Peyer's patch (tissue), 4 donors: ENCODE data around the gene WDFY4. TPM values are rescaled to one million over a fixed set of nuclear protein-coding genes. Genes with fewer than 3 reads are reported as not detected.

Source experiments
- DNase-seq, 3 donors: peaks; one replicate each; pipeline ENCODE4 v3.0.0-alpha.2; 2017 to 2019
- H3K27ac ChIP-seq, 4 donors: fragments of 200-600 bp; sonication (generic); one replicate each; pipeline ENCODE4 v1.5.1; 2016 to 2019
- H3K27me3 ChIP-seq, 2 donors: fragments of 200-600 bp; sonication (generic); one replicate each; pipeline ENCODE4 v1.5.1; 2019
- H3K36me3 ChIP-seq, 3 donors: fragments of 200-600 bp; sonication (generic); one replicate each; pipeline ENCODE4 v1.5.1; 2016 to 2019
- H3K4me1 ChIP-seq, 4 donors: fragments of 200-600 bp; sonication (generic); one replicate each; pipeline ENCODE4 v1.5.1; 2016 to 2019
- H3K4me3 ChIP-seq, 4 donors: fragments of 200-600 bp; sonication (generic); 1 replicate in 3 of 4; 2 replicates in 1 of 4; pipeline ENCODE4 v1.5.1; 2016 to 2019; ENCODE audit warnings: mild to moderate bottlenecking in 1 of 4
- H3K9me3 ChIP-seq, 4 donors: fragments of 200-600 bp; sonication (generic); one replicate each; pipeline ENCODE4 v1.5.1; 2016 to 2019; ENCODE audit warnings: mild to moderate bottlenecking in 1 of 4
- POLR2A ChIP-seq, 2 donors: fragments of 450-650 bp; IDR thresholded peaks; one replicate each; pipeline ENCODE4 v1.5.1; 2017; ENCODE audit warnings: antibody characterized with exemption in 2 of 2, mild to moderate bottlenecking in 2 of 2, moderate library complexity in 2 of 2
- total RNA-seq, 4 donors: library from RNA; depleted of rRNA; stranded (reverse); fragments of >200 nt; gene quantifications; one replicate each; pipeline ENCODE4 v1.1.0, GENCODE V29; 2016
- TF ChIP-seq, protein P1 (sequence below), 6 experiments: fragments of 450-650 bp in 4 of 6; fragments of 200-600 bp in 2 of 6; sonication (generic) in 1 of 6; IDR thresholded peaks; one replicate each; pipeline ENCODE4 v1.5.1; 2017 to 2019; ENCODE audit warnings: antibody characterized with exemption in 6 of 6, mild to moderate bottlenecking in 3 of 6, moderate library complexity in 1 of 6

WDFY4 gene
- total RNA-seq, 4 donors from 2014 or later, result 0.53 to 102 (median 4.6) TPM

GRCh38 chr10:48648172-48648942 lies 36.3 kb upstream of the WDFY4 start:
- Histone ChIP-seq H3K9me3 (no peaks in the 10 kb centered on the region), H3K4me1 (no peaks in the 10 kb centered on the region), H3K36me3 (no peaks in the 10 kb centered on the region), H3K27ac (no peak overlapping the region), H3K4me3 (no peak overlapping the region), H3K27me3 (no peaks in the 10 kb centered on the region)
- no peak for DNase-seq
- TF ChIP-seq, protein P1, sequence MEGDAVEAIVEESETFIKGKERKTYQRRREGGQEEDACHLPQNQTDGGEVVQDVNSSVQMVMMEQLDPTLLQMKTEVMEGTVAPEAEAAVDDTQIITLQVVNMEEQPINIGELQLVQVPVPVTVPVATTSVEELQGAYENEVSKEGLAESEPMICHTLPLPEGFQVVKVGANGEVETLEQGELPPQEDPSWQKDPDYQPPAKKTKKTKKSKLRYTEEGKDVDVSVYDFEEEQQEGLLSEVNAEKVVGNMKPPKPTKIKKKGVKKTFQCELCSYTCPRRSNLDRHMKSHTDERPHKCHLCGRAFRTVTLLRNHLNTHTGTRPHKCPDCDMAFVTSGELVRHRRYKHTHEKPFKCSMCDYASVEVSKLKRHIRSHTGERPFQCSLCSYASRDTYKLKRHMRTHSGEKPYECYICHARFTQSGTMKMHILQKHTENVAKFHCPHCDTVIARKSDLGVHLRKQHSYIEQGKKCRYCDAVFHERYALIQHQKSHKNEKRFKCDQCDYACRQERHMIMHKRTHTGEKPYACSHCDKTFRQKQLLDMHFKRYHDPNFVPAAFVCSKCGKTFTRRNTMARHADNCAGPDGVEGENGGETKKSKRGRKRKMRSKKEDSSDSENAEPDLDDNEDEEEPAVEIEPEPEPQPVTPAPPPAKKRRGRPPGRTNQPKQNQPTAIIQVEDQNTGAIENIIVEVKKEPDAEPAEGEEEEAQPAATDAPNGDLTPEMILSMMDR (IDR thresholded peaks at IDR 0.05), result no peak
- TF ChIP-seq POLR2A (IDR thresholded peaks at IDR 0.05), result no peak

DNA sequence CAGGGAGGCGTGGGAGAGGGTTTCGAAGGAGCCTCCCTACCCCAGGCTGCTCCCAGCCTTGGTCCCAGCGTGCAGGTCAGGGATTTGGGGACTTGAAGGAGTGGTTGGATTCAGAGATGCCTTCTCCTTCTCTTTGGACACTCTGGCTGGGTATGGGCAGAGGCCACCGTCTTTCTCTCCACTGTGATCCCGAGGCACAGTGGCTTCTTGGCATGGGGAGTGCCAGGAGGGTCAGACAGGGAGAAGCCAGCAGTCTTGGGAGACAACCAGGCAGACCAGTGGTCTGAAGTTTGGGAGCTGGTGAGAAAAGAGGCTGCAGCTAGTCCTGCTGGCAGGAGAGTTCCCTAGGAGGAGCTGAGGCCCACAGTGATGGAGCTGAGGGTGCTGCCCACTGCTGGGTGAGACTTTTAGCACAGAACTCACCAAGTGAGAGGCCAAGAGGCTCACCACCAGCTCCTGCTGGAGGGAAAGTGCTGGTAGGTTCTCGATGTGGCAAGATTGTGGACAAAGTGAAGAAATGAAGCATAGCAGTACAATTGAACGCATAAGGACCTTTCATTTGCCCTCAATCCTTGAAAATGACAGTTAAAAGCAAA lies 35.2 kb upstream of the WDFY4 start:
- H3K4me3 ChIP-seq, result no peak overlapping the region
- H3K4me1 ChIP-seq, result no peaks in the 10 kb centered on the region
- TF ChIP-seq, protein P1 (IDR thresholded peaks at IDR 0.05), result no peak
- TF ChIP-seq POLR2A (IDR thresholded peaks at IDR 0.05), result no peak
- no peak overlapping the region for H3K27ac ChIP-seq
- no peaks in the 10 kb centered on the region for H3K36me3 ChIP-seq
- no peak for DNase-seq
- no peaks in the 10 kb centered on the region for H3K9me3 ChIP-seq
- no peaks in the 10 kb centered on the region for H3K27me3 ChIP-seq

DNA sequence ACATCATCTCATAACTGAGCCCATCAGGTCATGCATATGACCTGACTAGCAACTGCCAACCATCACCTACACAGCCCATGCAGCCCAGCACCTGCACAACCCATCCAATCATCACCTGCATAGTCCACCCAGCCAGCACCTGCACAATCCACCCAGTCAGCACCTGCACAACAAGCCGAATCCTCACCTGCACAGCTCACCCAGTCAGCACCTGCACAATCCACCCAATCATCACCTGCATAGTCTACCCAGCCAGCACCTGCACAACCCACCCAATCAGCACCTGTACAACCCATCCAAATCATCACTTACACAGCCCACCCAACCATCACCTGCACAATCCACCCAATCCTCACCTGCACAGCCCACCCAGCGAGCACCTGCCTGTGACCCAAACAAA lies 33.4 kb upstream of the WDFY4 start:
- Histone ChIP-seq H3K4me1 (peaks cover 0 to 11% (median 3%) of the 10 kb centered on the region in 4 donors), H3K9me3 (no peaks in the 10 kb centered on the region), H3K36me3 (no peaks in the 10 kb centered on the region), H3K27me3 (no peaks in the 10 kb centered on the region), H3K27ac (no peak overlapping the region), H3K4me3 (no peak overlapping the region)
- DNase-seq, result no peak
- TF ChIP-seq, protein P1 (IDR thresholded peaks at IDR 0.05), result no peak
- no peak for TF ChIP-seq POLR2A (IDR thresholded peaks at IDR 0.05)

GRCh38 chr10:48651839-48652238 lies 32.8 kb upstream of the WDFY4 start:
- DNase-seq, result no peak
- no peaks in the 10 kb centered on the region for H3K27me3 ChIP-seq
- TF ChIP-seq POLR2A (IDR thresholded peaks at IDR 0.05), result no peak
- TF ChIP-seq, protein P1 (IDR thresholded peaks at IDR 0.05), result no peak
- H3K27ac ChIP-seq, result no peak overlapping the region
- H3K9me3 ChIP-seq, result no peaks in the 10 kb centered on the region
- peaks cover 0 to 17% (median 5%) of the 10 kb centered on the region in 4 donors for H3K4me1 ChIP-seq
- no peaks in the 10 kb centered on the region for H3K36me3 ChIP-seq
- H3K4me3 ChIP-seq, result no peak overlapping the region

GRCh38 chr10:48652344-48652743 lies 32.3 kb upstream of the WDFY4 start:
- no peak for DNase-seq
- no peak overlapping the region for H3K27ac ChIP-seq
- no peaks in the 10 kb centered on the region for H3K27me3 ChIP-seq
- H3K9me3 ChIP-seq, result no peaks in the 10 kb centered on the region
- no peak overlapping the region for H3K4me3 ChIP-seq
- no peaks in the 10 kb centered on the region for H3K36me3 ChIP-seq
- TF ChIP-seq, protein P1 (IDR thresholded peaks at IDR 0.05), result no peak
- TF ChIP-seq POLR2A (IDR thresholded peaks at IDR 0.05), result no peak
- H3K4me1 ChIP-seq, result peaks cover 0 to 18% (median 5%) of the 10 kb centered on the region in 4 donors
